NOMO-1 treated with dmso at 0.1 percent for 144 hours (cell line): Measurements from ENCODE around the gene OPRD1.
"Not testable (repeated sequence)": the region's sequence is repeated elsewhere in the genome, so short reads cannot be mapped to it uniquely, and the experiment has no call there.

Experiments
- DNase-seq: peaks from one replicate; lab custom pipeline; 2025; ENCODE audit not compliant: unreplicated experiment; lab: John Stamatoyannopoulos, UW

OPRD1 gene

GRCh38 chr1:28811766-28812668 lies at the start of gene OPRD1:
Gene OPRD1, plus strand, starts transcription at chr1:28812170. Its CDS starts 214 bp downstream, at chr1:28812384.
- DNase-seq, result no peak

GRCh38 chr1:28766532-28767183 lies 45.3 kb upstream of the OPRD1 start:
- no peak for DNase-seq

GRCh38 chr1:28770601-28771165 lies 41.3 kb upstream of the OPRD1 start:
- no peak for DNase-seq

GRCh38 chr1:28771921-28772320 lies 40.0 kb upstream of the OPRD1 start:
- not testable (repeated sequence) for DNase-seq

GRCh38 chr1:28773105-28773504 lies 38.9 kb upstream of the OPRD1 start:
- no peak for DNase-seq

- peak; percentile 45 for DNase-seq
Measured at GRCh38 chr1:28775121-28775942, 36.6 kb upstream of the OPRD1 start.

- no peak for DNase-seq
Measured at GRCh38 chr1:28776341-28776740, 35.6 kb upstream of the OPRD1 start.

GRCh38 chr1:28778021-28778420 lies 33.9 kb upstream of the OPRD1 start:
- no peak for DNase-seq

GRCh38 chr1:28779751-28780408 lies 32.1 kb upstream of the OPRD1 start:
- peak; percentile 19 for DNase-seq

GRCh38 chr1:28781305-28781704 lies 30.7 kb upstream of the OPRD1 start:
- DNase-seq, result no peak

- no peak for DNase-seq
Measured at GRCh38 chr1:28782011-28782410, 30.0 kb upstream of the OPRD1 start.

- DNase-seq, result no peak
Measured at GRCh38 chr1:28783363-28783762, 28.6 kb upstream of the OPRD1 start.

- DNase-seq, result no peak
Measured at GRCh38 chr1:28789412-28789811, 22.6 kb upstream of the OPRD1 start.

GRCh38 chr1:28789816-28790215 lies 22.2 kb upstream of the OPRD1 start:
- no peak for DNase-seq

GRCh38 chr1:28790377-28791035 lies 21.5 kb upstream of the OPRD1 start:
- DNase-seq, result no peak

- not testable (repeated sequence) for DNase-seq
Measured at GRCh38 chr1:28791929-28792328, 20.0 kb upstream of the OPRD1 start.

GRCh38 chr1:28792644-28793121 lies 19.3 kb upstream of the OPRD1 start:
- no peak for DNase-seq

GRCh38 chr1:28794582-28794981 lies 17.4 kb upstream of the OPRD1 start:
- DNase-seq, result not testable (repeated sequence)

- DNase-seq, result no peak
Measured at GRCh38 chr1:28796352-28797211, 15.4 kb upstream of the OPRD1 start.
